ENCODE data around the gene IQSEC2. TPM values are rescaled to one million over a fixed set of nuclear protein-coding genes. Genes with fewer than 3 reads are reported as not detected.

IQSEC2 gene
- total RNA-seq, 1 donor from 2014 or later, result 38.9 TPM

DNA sequence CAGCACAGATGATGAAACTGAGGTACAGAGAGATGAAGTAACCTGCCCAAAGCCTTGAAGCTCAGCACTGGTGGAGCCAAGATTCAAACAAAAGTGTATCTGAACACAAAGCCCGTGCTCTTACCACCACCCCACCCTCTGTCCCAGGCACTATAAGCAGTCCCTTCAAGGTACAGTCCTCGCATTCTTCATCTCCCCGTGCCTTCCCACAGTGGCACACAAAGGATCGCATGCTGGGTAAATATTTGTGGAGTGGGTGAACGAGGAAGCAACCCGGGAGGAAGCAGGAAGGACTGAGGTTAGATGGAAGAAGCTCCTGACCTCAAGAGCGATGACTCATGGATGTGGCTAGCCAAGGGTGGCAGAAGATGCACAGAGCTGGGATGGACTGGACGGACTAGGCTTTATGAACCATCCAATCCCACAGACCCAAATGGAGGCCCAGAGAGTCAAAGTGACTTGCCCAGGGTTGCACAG lies 18.4 kb downstream of the IQSEC2 start:
- Mint-ChIP-seq H3K4me3 (ENCODE audit: unreplicated experiment) (no peak overlapping the region), H3K27ac (ENCODE audit: unreplicated experiment) (no peak overlapping the region), H3K4me1 (ENCODE audit: unreplicated experiment) (peaks cover 44% of the 10 kb centered on the region), H3K36me3 (ENCODE audit: low read depth, unreplicated experiment) (peaks cover 2% of the 10 kb centered on the region), H3K27me3 (ENCODE audit: unreplicated experiment) (peaks cover 6% of the 10 kb centered on the region), H3K9me3 (ENCODE audit: unreplicated experiment) (no peaks in the 10 kb centered on the region)
- no peak for TF ChIP-seq CTCF (IDR thresholded peaks at IDR 0.05; ENCODE audit: unreplicated experiment)
- no peak for DNase-seq (ENCODE audit: low spot score)

- Mint-ChIP-seq H3K27ac (ENCODE audit: unreplicated experiment) (peak overlapping the region; percentile 86), H3K9me3 (ENCODE audit: unreplicated experiment) (no peaks in the 10 kb centered on the region), H3K27me3 (ENCODE audit: unreplicated experiment) (peaks cover 10% of the 10 kb centered on the region), H3K36me3 (ENCODE audit: low read depth, unreplicated experiment) (peaks cover 4% of the 10 kb centered on the region), H3K4me3 (ENCODE audit: unreplicated experiment) (no peak overlapping the region), H3K4me1 (ENCODE audit: unreplicated experiment) (peaks cover 46% of the 10 kb centered on the region)
- DNase-seq (ENCODE audit: low spot score), result no peak
- TF ChIP-seq CTCF (IDR thresholded peaks at IDR 0.05; ENCODE audit: unreplicated experiment), result no peak
Observed at GRCh38 chrX:53262189-53262917, 19.0 kb downstream of the IQSEC2 start.

DNA sequence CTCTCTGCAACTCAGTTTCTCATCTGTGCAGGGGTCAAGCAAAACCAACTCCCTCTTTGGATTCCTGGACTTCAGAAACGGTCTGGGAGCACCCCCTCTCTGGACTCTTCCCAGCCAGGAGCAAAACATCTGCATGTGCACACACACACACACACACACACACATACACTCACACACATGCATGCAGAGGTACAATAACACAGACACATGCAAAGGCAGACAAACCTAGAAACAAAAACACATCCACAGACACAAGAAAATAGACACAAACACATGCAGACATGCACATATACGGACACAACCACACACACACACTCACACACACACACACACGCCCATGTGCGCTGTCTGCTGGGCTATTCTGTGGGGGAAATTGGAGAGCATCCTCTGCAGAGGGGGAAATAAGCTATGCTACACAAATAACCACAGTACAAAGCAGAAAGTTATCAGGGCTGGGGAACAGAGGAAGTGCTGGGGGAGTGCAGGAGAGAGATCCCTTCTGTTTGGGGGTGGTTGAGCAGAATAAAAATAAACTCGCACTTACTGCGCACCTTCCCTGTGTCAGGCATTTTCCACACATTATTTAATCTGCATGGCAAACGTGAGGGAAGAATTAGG lies 19.9 kb downstream of the IQSEC2 start:
- Mint-ChIP-seq H3K9me3 (ENCODE audit: unreplicated experiment) (no peaks in the 10 kb centered on the region), H3K4me3 (ENCODE audit: unreplicated experiment) (no peak overlapping the region), H3K27me3 (ENCODE audit: unreplicated experiment) (peaks cover 10% of the 10 kb centered on the region), H3K4me1 (ENCODE audit: unreplicated experiment) (peaks cover 46% of the 10 kb centered on the region), H3K36me3 (ENCODE audit: low read depth, unreplicated experiment) (peaks cover 4% of the 10 kb centered on the region), H3K27ac (ENCODE audit: unreplicated experiment) (peak overlapping the region; percentile 86)
- no peak for TF ChIP-seq CTCF (IDR thresholded peaks at IDR 0.05; ENCODE audit: unreplicated experiment)
- no peak for DNase-seq (ENCODE audit: low spot score)

GRCh38 chrX:53260836-53261235 lies 20.5 kb downstream of the IQSEC2 start:
- no peak for DNase-seq (ENCODE audit: low spot score)
- no peaks in the 10 kb centered on the region for H3K9me3 Mint-ChIP-seq (ENCODE audit: unreplicated experiment)
- H3K4me3 Mint-ChIP-seq (ENCODE audit: unreplicated experiment), result no peak overlapping the region
- TF ChIP-seq CTCF (IDR thresholded peaks at IDR 0.05; ENCODE audit: unreplicated experiment), result no peak
- peaks cover 45% of the 10 kb centered on the region for H3K4me1 Mint-ChIP-seq (ENCODE audit: unreplicated experiment)
- peaks cover 4% of the 10 kb centered on the region for H3K36me3 Mint-ChIP-seq (ENCODE audit: low read depth, unreplicated experiment)
- H3K27ac Mint-ChIP-seq (ENCODE audit: unreplicated experiment), result no peak overlapping the region
- peaks cover 8% of the 10 kb centered on the region for H3K27me3 Mint-ChIP-seq (ENCODE audit: unreplicated experiment)
